Measurements from ENCODE around the gene SLC22A23. TPM values are rescaled to one million over a fixed set of nuclear protein-coding genes. Genes with fewer than 3 reads are reported as not detected.

SLC22A23 gene
- total and polyA plus RNA-seq, 2 donors (not counting 1 experiment from before 2014, with no cell fraction given): 0.18 to 1.4 TPM

GRCh38 chr6:3356824-3357420, 99.9 kb downstream of the SLC22A23 start:
- intact Hi-C loops (cut with micrococcal nuclease): loop anchor here (1.0 to 10.0 kb wide), 12 partner anchors 31 to 1648 kb away; partner anchors contain the start of genes BPHL, CDYL, ECI2 and PSMG4
- no peaks in the 10 kb centered on the region for H3K27me3 ChIP-seq (replicated peaks in 1 of 4; ENCODE audit: control extremely low read depth in 1 of 4, control insufficient read depth in 3 of 4, insufficient read depth in 4 of 4, low read length in 3 of 4)
- H4K20me1 ChIP-seq (ENCODE audit: control insufficient read depth, insufficient read depth, low read length, poor library complexity, severe bottlenecking): no peaks in the 10 kb centered on the region
- H3K79me2 ChIP-seq (ENCODE audit: control insufficient read depth, insufficient read depth, low read length): no peaks in the 10 kb centered on the region
- ChIA-PET POLR2A (no interaction called here), CTCF (interaction anchor here (0.9 to 1.8 kb wide), 3 partner anchors 10 to 54 kb away, joined by 3 to 6 read pairs (median 3); no protein-coding TSS in a partner anchor)
- no peak for ATAC-seq (ENCODE audit: low read depth)
- peaks cover 26 to 37% of the 10 kb centered on the region in 2 donors for H3K4me1 ChIP-seq (ENCODE audit: control insufficient read depth in 2 of 2, insufficient read depth in 2 of 2, low read length in 2 of 2)
- no peaks in the 10 kb centered on the region for H3K9me3 ChIP-seq (ENCODE audit: control extremely low read depth in 1 of 3, control insufficient read depth in 2 of 3, insufficient read depth in 1 of 3, low read length in 2 of 3)
- peak overlapping the region; percentile 67 to 82 for H3K27ac ChIP-seq (ENCODE audit: low read length in 2 of 2)
- peak overlapping the region; percentile 96 for H3K4me3 Mint-ChIP-seq
- peak overlapping the region; percentile 71 for H3K9ac ChIP-seq (ENCODE audit: low read length)
- TF ChIP-seq, protein P1, sequence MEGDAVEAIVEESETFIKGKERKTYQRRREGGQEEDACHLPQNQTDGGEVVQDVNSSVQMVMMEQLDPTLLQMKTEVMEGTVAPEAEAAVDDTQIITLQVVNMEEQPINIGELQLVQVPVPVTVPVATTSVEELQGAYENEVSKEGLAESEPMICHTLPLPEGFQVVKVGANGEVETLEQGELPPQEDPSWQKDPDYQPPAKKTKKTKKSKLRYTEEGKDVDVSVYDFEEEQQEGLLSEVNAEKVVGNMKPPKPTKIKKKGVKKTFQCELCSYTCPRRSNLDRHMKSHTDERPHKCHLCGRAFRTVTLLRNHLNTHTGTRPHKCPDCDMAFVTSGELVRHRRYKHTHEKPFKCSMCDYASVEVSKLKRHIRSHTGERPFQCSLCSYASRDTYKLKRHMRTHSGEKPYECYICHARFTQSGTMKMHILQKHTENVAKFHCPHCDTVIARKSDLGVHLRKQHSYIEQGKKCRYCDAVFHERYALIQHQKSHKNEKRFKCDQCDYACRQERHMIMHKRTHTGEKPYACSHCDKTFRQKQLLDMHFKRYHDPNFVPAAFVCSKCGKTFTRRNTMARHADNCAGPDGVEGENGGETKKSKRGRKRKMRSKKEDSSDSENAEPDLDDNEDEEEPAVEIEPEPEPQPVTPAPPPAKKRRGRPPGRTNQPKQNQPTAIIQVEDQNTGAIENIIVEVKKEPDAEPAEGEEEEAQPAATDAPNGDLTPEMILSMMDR (IDR thresholded peaks at IDR 0.05): no peak
- TF ChIP-seq EZH2 (IDR thresholded peaks at IDR 0.05; ENCODE audit: borderline replicate concordance, insufficient read depth, low read depth, low read length, poor library complexity, severe bottlenecking): no peak
- 56% methylated on average over 2 of the region's 4 CpGs for WGBS (ENCODE audit: insufficient coverage)
- H2AFZ ChIP-seq (ENCODE audit: insufficient read depth, low read depth, low read length, poor library complexity, severe bottlenecking): peak overlapping the region; percentile 79
- H3K4me2 ChIP-seq (replicated peaks; ENCODE audit: low read depth, low read length, poor library complexity, severe bottlenecking): peak overlapping the region; percentile 84
- DNase-seq: no peak
- peaks cover 48% of the 10 kb centered on the region for H3K4me1 Mint-ChIP-seq
- peak overlapping the region; percentile 96 for H3K27ac Mint-ChIP-seq
- no peaks in the 10 kb centered on the region for H3K36me3 ChIP-seq (replicated peaks in 1 of 2; ENCODE audit: control extremely low read depth in 1 of 2, control insufficient read depth in 1 of 2, extremely low read depth in 1 of 2, insufficient read depth in 2 of 2, low read length in 1 of 2)
- peak overlapping the region; percentile 0 to 82 (median 66) for H3K4me3 ChIP-seq (ENCODE audit: control extremely low read depth in 1 of 5, extremely low read depth in 1 of 5, insufficient read depth in 1 of 5, low read depth in 2 of 5, low read length in 4 of 5)
- H3K27me3 Mint-ChIP-seq: no peaks in the 10 kb centered on the region
- no peaks in the 10 kb centered on the region for H3K9me3 Mint-ChIP-seq (ENCODE audit: insufficient read depth)
